ENCODE data around the gene DAPK2.

DAPK2 gene

DNA sequence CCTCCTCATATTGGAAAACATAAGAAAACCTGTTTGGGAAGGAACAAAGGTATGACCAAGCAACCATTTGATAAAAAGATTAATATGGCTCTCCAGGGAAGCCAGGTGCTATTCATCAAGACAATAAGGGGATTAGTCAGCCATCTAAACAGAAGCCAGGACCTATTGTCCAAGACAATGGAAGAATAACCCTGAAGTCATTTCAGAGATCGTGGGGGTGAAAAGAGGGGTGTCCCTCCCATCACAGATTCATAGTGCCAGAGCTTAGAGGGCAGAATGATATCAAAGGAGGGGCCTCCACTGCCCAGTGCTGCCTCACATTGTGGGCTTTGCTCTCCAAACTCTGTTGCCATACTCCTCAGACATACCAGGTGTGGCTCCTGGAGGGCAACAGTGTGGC, 73.5 kb downstream of the DAPK2 start:
- no peaks in the 10 kb centered on the region for H3K36me3 ChIP-seq (replicated peaks; ENCODE audit: insufficient read depth, low read length)
- DNase-seq, result no peak
- no peak overlapping the region for H3K4me2 ChIP-seq (ENCODE audit: low read depth, low read length)
- no peaks in the 10 kb centered on the region for H4K20me1 ChIP-seq (ENCODE audit: insufficient read depth, low read length)
- no peak overlapping the region for H2AFZ ChIP-seq (ENCODE audit: low read length)
- no peak overlapping the region for H3K27ac ChIP-seq (ENCODE audit: low read length)
- H3K9me2 ChIP-seq (replicated peaks; ENCODE audit: insufficient read depth, low read length), result no peaks in the 10 kb centered on the region
- no peak overlapping the region for H3K9ac ChIP-seq (ENCODE audit: low read length)
- no peaks in the 10 kb centered on the region for H3K9me3 ChIP-seq (replicated peaks; ENCODE audit: insufficient read depth, low read length)
- no peaks in the 10 kb centered on the region for H3K27me3 ChIP-seq (replicated peaks; ENCODE audit: insufficient read depth, low read length)
- no peaks in the 10 kb centered on the region for H3K79me2 ChIP-seq (ENCODE audit: low read length)
- peaks cover 28% of the 10 kb centered on the region for H3F3A ChIP-seq (ENCODE audit: insufficient read depth, low read length)
- peaks cover 42% of the 10 kb centered on the region for H3K4me1 ChIP-seq (ENCODE audit: low read length)
- no peak overlapping the region for H3K4me3 ChIP-seq (ENCODE audit: low read length)
- TF ChIP-seq EZH2phosphoT487 (IDR thresholded peaks at IDR 0.05; ENCODE audit: low read length) (no peak), EZH2 (optimal IDR thresholded peaks at IDR 0.05; ENCODE audit: low read depth, low read length) (no peak)
- TF ChIP-seq, protein P1, sequence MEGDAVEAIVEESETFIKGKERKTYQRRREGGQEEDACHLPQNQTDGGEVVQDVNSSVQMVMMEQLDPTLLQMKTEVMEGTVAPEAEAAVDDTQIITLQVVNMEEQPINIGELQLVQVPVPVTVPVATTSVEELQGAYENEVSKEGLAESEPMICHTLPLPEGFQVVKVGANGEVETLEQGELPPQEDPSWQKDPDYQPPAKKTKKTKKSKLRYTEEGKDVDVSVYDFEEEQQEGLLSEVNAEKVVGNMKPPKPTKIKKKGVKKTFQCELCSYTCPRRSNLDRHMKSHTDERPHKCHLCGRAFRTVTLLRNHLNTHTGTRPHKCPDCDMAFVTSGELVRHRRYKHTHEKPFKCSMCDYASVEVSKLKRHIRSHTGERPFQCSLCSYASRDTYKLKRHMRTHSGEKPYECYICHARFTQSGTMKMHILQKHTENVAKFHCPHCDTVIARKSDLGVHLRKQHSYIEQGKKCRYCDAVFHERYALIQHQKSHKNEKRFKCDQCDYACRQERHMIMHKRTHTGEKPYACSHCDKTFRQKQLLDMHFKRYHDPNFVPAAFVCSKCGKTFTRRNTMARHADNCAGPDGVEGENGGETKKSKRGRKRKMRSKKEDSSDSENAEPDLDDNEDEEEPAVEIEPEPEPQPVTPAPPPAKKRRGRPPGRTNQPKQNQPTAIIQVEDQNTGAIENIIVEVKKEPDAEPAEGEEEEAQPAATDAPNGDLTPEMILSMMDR (IDR thresholded peaks at IDR 0.05; ENCODE audit: low read length), result no peak

DNA sequence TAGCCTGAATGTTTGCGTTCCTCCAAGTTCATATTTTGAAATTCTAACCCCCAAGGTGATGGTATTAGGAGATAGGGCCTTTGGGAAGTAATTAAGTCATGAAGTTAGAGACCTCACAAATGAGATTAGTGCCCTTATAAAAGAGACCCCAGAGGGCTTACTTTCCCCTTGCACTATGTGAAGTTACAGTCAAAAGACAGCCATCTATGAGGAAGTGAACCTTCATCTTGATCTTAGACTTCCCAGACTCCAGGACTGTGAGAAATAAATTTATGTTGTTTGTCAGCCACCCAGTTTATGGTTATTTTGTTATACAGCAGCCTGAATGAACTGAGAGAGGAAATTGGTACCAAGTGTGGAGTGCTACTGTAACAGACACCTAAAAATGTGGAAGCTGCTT, 74.4 kb downstream of the DAPK2 start:
- TF ChIP-seq, protein P1 (IDR thresholded peaks at IDR 0.05; ENCODE audit: low read length), result no peak
- TF ChIP-seq EZH2 (optimal IDR thresholded peaks at IDR 0.05; ENCODE audit: low read depth, low read length), result no peak
- no peak for TF ChIP-seq EZH2phosphoT487 (IDR thresholded peaks at IDR 0.05; ENCODE audit: low read length)
- peak overlapping the region; percentile 70 for H3K4me2 ChIP-seq (ENCODE audit: low read depth, low read length)
- peak overlapping the region; percentile 34 for H3K4me3 ChIP-seq (ENCODE audit: low read length)
- H3K36me3 ChIP-seq (replicated peaks; ENCODE audit: insufficient read depth, low read length), result no peaks in the 10 kb centered on the region
- no peak for DNase-seq
- peaks cover 42% of the 10 kb centered on the region for H3K4me1 ChIP-seq (ENCODE audit: low read length)
- H3K9me2 ChIP-seq (replicated peaks; ENCODE audit: insufficient read depth, low read length), result no peaks in the 10 kb centered on the region
- peaks cover 28% of the 10 kb centered on the region for H3F3A ChIP-seq (ENCODE audit: insufficient read depth, low read length)
- no peaks in the 10 kb centered on the region for H4K20me1 ChIP-seq (ENCODE audit: insufficient read depth, low read length)
- no peaks in the 10 kb centered on the region for H3K9me3 ChIP-seq (replicated peaks; ENCODE audit: insufficient read depth, low read length)
- H2AFZ ChIP-seq (ENCODE audit: low read length), result peak overlapping the region; percentile 51
- peak overlapping the region; percentile 89 for H3K27ac ChIP-seq (ENCODE audit: low read length)
- H3K27me3 ChIP-seq (replicated peaks; ENCODE audit: insufficient read depth, low read length), result no peaks in the 10 kb centered on the region
- H3K79me2 ChIP-seq (ENCODE audit: low read length), result no peaks in the 10 kb centered on the region
- peak overlapping the region; percentile 51; the same call in 1 of the 2 replicates for H3K9ac ChIP-seq (ENCODE audit: low read length)

DNA sequence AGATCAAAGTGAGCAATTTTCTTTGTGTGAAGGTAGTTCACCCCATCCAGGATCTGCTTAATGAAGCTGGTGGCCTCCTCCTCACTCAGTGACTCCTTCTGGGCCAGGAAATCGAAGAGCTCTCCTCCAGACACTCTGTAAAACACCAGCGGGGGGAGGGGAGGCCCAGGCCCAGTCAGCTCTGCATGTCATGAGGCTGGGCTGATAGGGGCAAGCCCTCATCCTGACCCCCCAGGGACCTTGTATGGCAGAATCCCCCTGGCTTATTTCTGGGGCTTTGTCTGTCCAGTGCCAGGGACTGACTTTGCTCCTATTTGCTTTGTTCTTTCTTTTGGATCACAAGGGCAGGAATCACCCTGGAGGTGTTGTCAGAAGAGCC, 74.9 kb downstream of the DAPK2 start:
- Histone ChIP-seq H3K4me2 (ENCODE audit: low read depth, low read length) (peak overlapping the region; percentile 70), H3F3A (ENCODE audit: insufficient read depth, low read length) (peaks cover 28% of the 10 kb centered on the region), H4K20me1 (ENCODE audit: insufficient read depth, low read length) (no peaks in the 10 kb centered on the region), H3K27ac (ENCODE audit: low read length) (peak overlapping the region; percentile 89), H3K9me3 (replicated peaks; ENCODE audit: insufficient read depth, low read length) (no peaks in the 10 kb centered on the region), H3K79me2 (ENCODE audit: low read length) (no peaks in the 10 kb centered on the region), H3K9ac (ENCODE audit: low read length) (peak overlapping the region; percentile 51), H3K36me3 (replicated peaks; ENCODE audit: insufficient read depth, low read length) (no peaks in the 10 kb centered on the region), H3K9me2 (replicated peaks; ENCODE audit: insufficient read depth, low read length) (no peaks in the 10 kb centered on the region), H2AFZ (ENCODE audit: low read length) (peak overlapping the region; percentile 51), H3K4me1 (ENCODE audit: low read length) (peaks cover 42% of the 10 kb centered on the region), H3K4me3 (ENCODE audit: low read length) (peak overlapping the region; percentile 34), H3K27me3 (replicated peaks; ENCODE audit: insufficient read depth, low read length) (no peaks in the 10 kb centered on the region)
- peak; percentile 64 for DNase-seq
- TF ChIP-seq, protein P1 (IDR thresholded peaks at IDR 0.05; ENCODE audit: low read length), result no peak
- no peak for TF ChIP-seq EZH2phosphoT487 (IDR thresholded peaks at IDR 0.05; ENCODE audit: low read length)
- TF ChIP-seq EZH2 (optimal IDR thresholded peaks at IDR 0.05; ENCODE audit: low read depth, low read length), result no peak
